ENCODE measurements around the gene SMIM33.

- TF ChIP-seq, protein P1, sequence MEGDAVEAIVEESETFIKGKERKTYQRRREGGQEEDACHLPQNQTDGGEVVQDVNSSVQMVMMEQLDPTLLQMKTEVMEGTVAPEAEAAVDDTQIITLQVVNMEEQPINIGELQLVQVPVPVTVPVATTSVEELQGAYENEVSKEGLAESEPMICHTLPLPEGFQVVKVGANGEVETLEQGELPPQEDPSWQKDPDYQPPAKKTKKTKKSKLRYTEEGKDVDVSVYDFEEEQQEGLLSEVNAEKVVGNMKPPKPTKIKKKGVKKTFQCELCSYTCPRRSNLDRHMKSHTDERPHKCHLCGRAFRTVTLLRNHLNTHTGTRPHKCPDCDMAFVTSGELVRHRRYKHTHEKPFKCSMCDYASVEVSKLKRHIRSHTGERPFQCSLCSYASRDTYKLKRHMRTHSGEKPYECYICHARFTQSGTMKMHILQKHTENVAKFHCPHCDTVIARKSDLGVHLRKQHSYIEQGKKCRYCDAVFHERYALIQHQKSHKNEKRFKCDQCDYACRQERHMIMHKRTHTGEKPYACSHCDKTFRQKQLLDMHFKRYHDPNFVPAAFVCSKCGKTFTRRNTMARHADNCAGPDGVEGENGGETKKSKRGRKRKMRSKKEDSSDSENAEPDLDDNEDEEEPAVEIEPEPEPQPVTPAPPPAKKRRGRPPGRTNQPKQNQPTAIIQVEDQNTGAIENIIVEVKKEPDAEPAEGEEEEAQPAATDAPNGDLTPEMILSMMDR (conservative IDR thresholded peaks at IDR 0.05) = no peak
- TF ChIP-seq EZH2 (IDR thresholded peaks at IDR 0.05; ENCODE audit: low read depth) = no peak
Measured at GRCh38 chr5:139514486-139514856, 43.7 kb downstream of the SMIM33 start.
